Measurements from ENCODE around the gene DLG4.

DNA sequence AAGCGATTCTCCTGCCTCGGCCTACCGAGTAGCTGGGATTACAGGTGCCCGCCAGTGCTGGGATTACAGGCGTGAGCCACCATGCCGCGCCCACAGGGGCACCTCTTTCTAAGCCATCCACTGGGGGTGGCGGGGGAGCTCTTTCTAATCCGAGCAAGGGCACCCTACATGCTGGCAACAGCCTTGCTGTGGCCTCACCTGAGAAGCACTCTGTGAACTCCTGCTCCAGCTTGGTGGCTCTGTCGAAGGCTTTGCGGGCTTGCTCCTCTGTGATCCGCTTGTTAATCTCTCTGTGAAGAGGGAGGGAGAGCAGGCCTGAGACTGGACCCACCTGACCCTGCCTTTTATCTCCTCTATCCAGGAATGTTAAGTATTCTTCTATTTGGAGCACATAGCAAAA, 28.6 kb downstream of the DLG4 start:
- TF ChIP-seq EZH2 (IDR thresholded peaks at IDR 0.05; ENCODE audit: borderline replicate concordance) = no peak
- TF ChIP-seq, protein P1, sequence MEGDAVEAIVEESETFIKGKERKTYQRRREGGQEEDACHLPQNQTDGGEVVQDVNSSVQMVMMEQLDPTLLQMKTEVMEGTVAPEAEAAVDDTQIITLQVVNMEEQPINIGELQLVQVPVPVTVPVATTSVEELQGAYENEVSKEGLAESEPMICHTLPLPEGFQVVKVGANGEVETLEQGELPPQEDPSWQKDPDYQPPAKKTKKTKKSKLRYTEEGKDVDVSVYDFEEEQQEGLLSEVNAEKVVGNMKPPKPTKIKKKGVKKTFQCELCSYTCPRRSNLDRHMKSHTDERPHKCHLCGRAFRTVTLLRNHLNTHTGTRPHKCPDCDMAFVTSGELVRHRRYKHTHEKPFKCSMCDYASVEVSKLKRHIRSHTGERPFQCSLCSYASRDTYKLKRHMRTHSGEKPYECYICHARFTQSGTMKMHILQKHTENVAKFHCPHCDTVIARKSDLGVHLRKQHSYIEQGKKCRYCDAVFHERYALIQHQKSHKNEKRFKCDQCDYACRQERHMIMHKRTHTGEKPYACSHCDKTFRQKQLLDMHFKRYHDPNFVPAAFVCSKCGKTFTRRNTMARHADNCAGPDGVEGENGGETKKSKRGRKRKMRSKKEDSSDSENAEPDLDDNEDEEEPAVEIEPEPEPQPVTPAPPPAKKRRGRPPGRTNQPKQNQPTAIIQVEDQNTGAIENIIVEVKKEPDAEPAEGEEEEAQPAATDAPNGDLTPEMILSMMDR (IDR thresholded peaks at IDR 0.05; ENCODE audit: poor library complexity) = no peak

Measured in hepatocyte (in vitro differentiated cells).